Endodermal cell (in vitro differentiated cells): ENCODE data around the gene EIF4G1. TPM values are rescaled to one million over a fixed set of nuclear protein-coding genes. Genes with fewer than 3 reads are reported as not detected.
A peak's percentile ranks its signal among the peaks of the same experiment; 100 is the strongest.

ENCODE experiments used
- DNase-seq: peaks from one replicate; pipeline ENCODE4 v3.0.0-alpha.2; 2017
- H3K27ac ChIP-seq: 2 replicates; pipeline ENCODE4 v1.5.1; 2013; ENCODE audit warnings: mild to moderate bottlenecking, low read depth, low read length, moderate library complexity
- H3K27me3 ChIP-seq: 2 replicates; pipeline ENCODE4 v1.6.1; 2013; ENCODE audit warnings: mild to moderate bottlenecking, low read length, moderate library complexity; ENCODE audit not compliant: insufficient read depth, control insufficient read depth, poor library complexity, severe bottlenecking
- H3K36me3 ChIP-seq: 2 replicates; pipeline ENCODE4 v1.7.0; 2013; ENCODE audit warnings: mild to moderate bottlenecking, low read length, moderate library complexity; ENCODE audit not compliant: control insufficient read depth, insufficient read depth
- H3K4me1 ChIP-seq: one replicate; pipeline ENCODE4 v1.7.0; 2013; ENCODE audit warnings: low read length; ENCODE audit not compliant: control insufficient read depth, insufficient read depth
- H3K4me3 ChIP-seq: 2 replicates; pipeline ENCODE4 v1.5.1; 2013; ENCODE audit warnings: mild to moderate bottlenecking, low read length, moderate library complexity
- H3K9ac ChIP-seq: 2 replicates; pipeline ENCODE4 v1.6.1; 2013; ENCODE audit warnings: mild to moderate bottlenecking, low read length, moderate library complexity; ENCODE audit not compliant: poor library complexity, severe bottlenecking; ENCODE audit errors: extremely low read depth
- H3K9me3 ChIP-seq: 2 replicates; pipeline ENCODE4 v1.6.1; 2013; ENCODE audit warnings: mild to moderate bottlenecking, low read length, moderate library complexity; ENCODE audit not compliant: control insufficient read depth
- H3K27ac Mint-ChIP-seq: 2 replicates; pipeline ENCODE4 v1.8.0; 2020; ENCODE audit warnings: mixed read lengths
- H3K27me3 Mint-ChIP-seq: 2 replicates; pipeline ENCODE4 v1.8.0; 2021; ENCODE audit warnings: mild to moderate bottlenecking, mixed read lengths; ENCODE audit not compliant: insufficient read depth
- H3K36me3 Mint-ChIP-seq: 2 replicates; pipeline ENCODE4 v1.8.0; 2020; ENCODE audit warnings: low read depth, mixed read lengths
- H3K4me1 Mint-ChIP-seq: 2 replicates; pipeline ENCODE4 v1.8.0; 2020; ENCODE audit warnings: mixed read lengths
- H3K4me3 Mint-ChIP-seq: 2 replicates; pipeline ENCODE4 v1.8.0; 2020; ENCODE audit warnings: mild to moderate bottlenecking, moderate library complexity, mixed read lengths
- H3K9me3 Mint-ChIP-seq: 2 replicates; pipeline ENCODE4 v1.8.0; 2020; ENCODE audit warnings: mild to moderate bottlenecking, mixed read lengths
- WGBS, 2 experiments: methylation state at CpG; one replicate each; pipeline versions ENCODE4 v1.1.5 to v1.1.7; 2013; ENCODE audit warnings: missing lambda C conversion rate in 2 of 2, mixed read lengths in 1 of 2; ENCODE audit not compliant: insufficient coverage in 1 of 2, insufficient read length in 1 of 2; 5-methylcytosine and 5-hydroxymethylcytosine counted together
- total RNA-seq, 2 donors: library from RNA; stranded (reverse); fragmentation: NEBNext Ultra II Directional in 1 of 2; extraction: Animal tissue kit (Norgen Biotek cat#: 25700) in 1 of 2; gene quantifications; 2 replicates in 1 of 2; 3 replicates in 1 of 2; pipeline ENCODE4 v1.2.1, GENCODE V29; 2021
- TF ChIP-seq, protein P1 (sequence below): fragments of 200-600 bp; sonication (generic); conservative IDR thresholded peaks from 2 replicates; pipeline ENCODE4 v1.5.0; 2021; ENCODE audit warnings: antibody characterized with exemption, mild to moderate bottlenecking

EIF4G1 gene
- total RNA-seq, 2 donors from 2014 or later: 408 to 475 TPM

DNA sequence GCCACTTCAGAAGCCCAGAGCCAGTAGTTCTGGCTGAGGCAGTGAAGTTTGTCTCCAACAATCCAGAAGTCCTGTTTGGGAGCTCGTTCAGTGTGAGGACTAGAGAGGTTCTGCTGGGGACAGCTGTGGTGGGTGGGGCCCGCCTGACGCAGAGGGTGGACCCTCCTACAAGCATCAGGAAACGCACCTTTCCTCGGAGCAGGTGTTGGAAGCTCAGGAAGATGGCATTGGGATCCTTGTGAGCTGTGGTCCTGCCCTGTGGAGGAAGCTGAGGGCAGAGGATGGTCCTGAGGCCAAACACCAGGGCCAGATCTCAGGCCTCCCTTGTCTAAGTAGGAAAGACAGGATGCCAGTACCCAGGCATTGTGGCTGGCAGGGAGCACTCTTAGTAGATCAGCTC is 58.5 kb downstream of the EIF4G1 start:
- no peak overlapping the region for H3K4me3 Mint-ChIP-seq
- peaks cover 45% of the 10 kb centered on the region for H3K4me1 Mint-ChIP-seq

DNA sequence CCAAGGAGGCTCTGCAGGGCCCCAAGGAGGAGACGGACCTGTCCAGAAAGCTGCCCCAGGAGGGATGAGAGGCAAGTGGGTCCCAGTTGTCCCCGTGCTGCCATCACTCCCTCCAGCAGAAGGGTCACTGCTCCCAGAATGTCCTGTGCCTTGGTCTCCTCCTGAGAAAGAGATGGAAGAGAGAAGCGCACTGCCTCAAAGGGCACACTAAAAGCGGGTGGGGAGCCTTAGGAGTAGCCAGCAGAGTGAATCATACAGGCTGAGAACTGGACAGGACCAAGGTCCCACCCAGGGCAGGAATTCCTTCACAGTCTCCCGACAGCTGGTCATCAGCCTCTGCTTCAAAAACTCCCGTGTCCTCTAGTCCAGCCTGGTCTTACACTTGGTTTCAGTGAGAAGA is 59.0 kb downstream of the EIF4G1 start:
- WGBS, 2 experiments: 90 to 94% methylated on average over 6 of the region's 6 CpGs
- Histone ChIP-seq H3K4me3 (no peak overlapping the region), H3K9me3 (no peaks in the 10 kb centered on the region), H3K4me1 (peaks cover 13% of the 10 kb centered on the region), H3K27me3 (peaks cover 9% of the 10 kb centered on the region), H3K9ac (no peak overlapping the region), H3K36me3 (peaks cover 12% of the 10 kb centered on the region), H3K27ac (no peak overlapping the region)
- no peak for DNase-seq
- Mint-ChIP-seq H3K36me3 (peaks cover 11% of the 10 kb centered on the region), H3K4me1 (peaks cover 50% of the 10 kb centered on the region), H3K9me3 (no peaks in the 10 kb centered on the region), H3K4me3 (no peak overlapping the region), H3K27me3 (peaks cover 15% of the 10 kb centered on the region), H3K27ac (no peak overlapping the region)
- TF ChIP-seq, protein P1, sequence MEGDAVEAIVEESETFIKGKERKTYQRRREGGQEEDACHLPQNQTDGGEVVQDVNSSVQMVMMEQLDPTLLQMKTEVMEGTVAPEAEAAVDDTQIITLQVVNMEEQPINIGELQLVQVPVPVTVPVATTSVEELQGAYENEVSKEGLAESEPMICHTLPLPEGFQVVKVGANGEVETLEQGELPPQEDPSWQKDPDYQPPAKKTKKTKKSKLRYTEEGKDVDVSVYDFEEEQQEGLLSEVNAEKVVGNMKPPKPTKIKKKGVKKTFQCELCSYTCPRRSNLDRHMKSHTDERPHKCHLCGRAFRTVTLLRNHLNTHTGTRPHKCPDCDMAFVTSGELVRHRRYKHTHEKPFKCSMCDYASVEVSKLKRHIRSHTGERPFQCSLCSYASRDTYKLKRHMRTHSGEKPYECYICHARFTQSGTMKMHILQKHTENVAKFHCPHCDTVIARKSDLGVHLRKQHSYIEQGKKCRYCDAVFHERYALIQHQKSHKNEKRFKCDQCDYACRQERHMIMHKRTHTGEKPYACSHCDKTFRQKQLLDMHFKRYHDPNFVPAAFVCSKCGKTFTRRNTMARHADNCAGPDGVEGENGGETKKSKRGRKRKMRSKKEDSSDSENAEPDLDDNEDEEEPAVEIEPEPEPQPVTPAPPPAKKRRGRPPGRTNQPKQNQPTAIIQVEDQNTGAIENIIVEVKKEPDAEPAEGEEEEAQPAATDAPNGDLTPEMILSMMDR: no peak

More for the DNA sequence above, 58.5 kb downstream of the EIF4G1 start:
- Mint-ChIP-seq H3K27me3 (peaks cover 11% of the 10 kb centered on the region), H3K36me3 (peaks cover 15% of the 10 kb centered on the region), H3K9me3 (no peaks in the 10 kb centered on the region), H3K27ac (no peak overlapping the region)
- DNase-seq: peak; percentile 35
- H3K9ac ChIP-seq: no peak overlapping the region
- no peak overlapping the region for H3K27ac ChIP-seq
- H3K36me3 ChIP-seq: peaks cover 17% of the 10 kb centered on the region
- H3K27me3 ChIP-seq: peaks cover 4% of the 10 kb centered on the region
- H3K4me1 ChIP-seq: peaks cover 13% of the 10 kb centered on the region
- WGBS, 2 experiments: 86 to 88% methylated on average over 1 to 5 of the region's 5 CpGs
- TF ChIP-seq, protein P1: no peak
- no peak overlapping the region for H3K4me3 ChIP-seq
- H3K9me3 ChIP-seq: no peaks in the 10 kb centered on the region

DNA sequence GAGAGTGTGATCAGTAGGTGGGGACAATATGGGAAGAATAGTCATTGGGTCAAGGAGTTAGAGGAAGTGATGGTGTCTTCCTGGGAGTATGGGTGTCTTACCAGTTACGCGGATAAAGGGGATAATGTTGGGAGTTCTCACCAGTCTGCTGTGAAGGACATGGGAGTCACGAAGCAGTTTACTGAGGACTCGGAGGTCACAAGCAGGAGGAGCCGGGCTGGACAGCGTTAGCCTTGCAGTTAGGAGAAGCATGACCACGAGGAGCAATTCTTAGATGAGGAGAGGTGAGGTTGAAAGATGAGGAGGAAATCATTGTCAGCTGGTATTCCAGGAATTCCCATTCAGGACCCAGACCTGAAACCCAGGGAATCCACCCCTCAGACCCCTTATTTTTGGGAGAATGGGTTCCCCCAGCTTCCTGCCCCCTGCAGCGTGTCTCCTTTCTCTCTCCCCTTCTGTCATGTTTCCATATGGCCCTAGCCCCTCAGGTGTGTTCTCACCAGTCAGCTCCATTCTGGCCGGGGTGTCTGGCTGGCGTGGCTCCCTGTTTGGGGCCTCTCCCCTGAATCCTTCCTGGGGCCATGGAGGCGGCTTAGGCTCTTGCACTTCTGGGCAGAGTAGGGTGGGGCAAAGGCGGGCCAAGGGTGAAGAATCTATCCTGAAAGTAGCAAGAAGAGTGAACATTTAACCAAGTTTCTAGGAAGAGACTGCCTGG is 61.5 kb downstream of the EIF4G1 start:
- peaks cover 13% of the 10 kb centered on the region for H3K4me1 ChIP-seq
- no peaks in the 10 kb centered on the region for H3K36me3 ChIP-seq
- peaks cover 49% of the 10 kb centered on the region for H3K4me1 Mint-ChIP-seq
- WGBS, 2 experiments: 90 to 96% methylated on average over 4 to 12 of the region's 12 CpGs
- H3K4me3 ChIP-seq: no peak overlapping the region
- H3K4me3 Mint-ChIP-seq: no peak overlapping the region
- no peaks in the 10 kb centered on the region for H3K9me3 Mint-ChIP-seq
- H3K9me3 ChIP-seq: no peaks in the 10 kb centered on the region
- DNase-seq: peak; percentile 52
- H3K9ac ChIP-seq: no peak overlapping the region
- no peak overlapping the region for H3K27ac Mint-ChIP-seq
- TF ChIP-seq, protein P1: no peak
- no peak overlapping the region for H3K27ac ChIP-seq
- peaks cover 30% of the 10 kb centered on the region for H3K27me3 Mint-ChIP-seq
- H3K27me3 ChIP-seq: peaks cover 24% of the 10 kb centered on the region
- H3K36me3 Mint-ChIP-seq: no peaks in the 10 kb centered on the region
